HG02973 (cell line): ENCODE data around the gene AP3M1.
"Not testable (repeated sequence)": the region's sequence is repeated elsewhere in the genome, so short reads cannot be mapped to it uniquely, and the experiment has no call there.

ENCODE experiments used
- ATAC-seq: cut with Tn5 transposase; IDR thresholded peaks from one replicate; pipeline ENCODE4 v1.9.1; 2021; ENCODE audit warnings: moderate library complexity; ENCODE audit not compliant: unreplicated experiment

AP3M1 gene, protein sequence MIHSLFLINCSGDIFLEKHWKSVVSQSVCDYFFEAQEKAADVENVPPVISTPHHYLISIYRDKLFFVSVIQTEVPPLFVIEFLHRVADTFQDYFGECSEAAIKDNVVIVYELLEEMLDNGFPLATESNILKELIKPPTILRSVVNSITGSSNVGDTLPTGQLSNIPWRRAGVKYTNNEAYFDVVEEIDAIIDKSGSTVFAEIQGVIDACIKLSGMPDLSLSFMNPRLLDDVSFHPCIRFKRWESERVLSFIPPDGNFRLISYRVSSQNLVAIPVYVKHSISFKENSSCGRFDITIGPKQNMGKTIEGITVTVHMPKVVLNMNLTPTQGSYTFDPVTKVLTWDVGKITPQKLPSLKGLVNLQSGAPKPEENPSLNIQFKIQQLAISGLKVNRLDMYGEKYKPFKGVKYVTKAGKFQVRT

DNA sequence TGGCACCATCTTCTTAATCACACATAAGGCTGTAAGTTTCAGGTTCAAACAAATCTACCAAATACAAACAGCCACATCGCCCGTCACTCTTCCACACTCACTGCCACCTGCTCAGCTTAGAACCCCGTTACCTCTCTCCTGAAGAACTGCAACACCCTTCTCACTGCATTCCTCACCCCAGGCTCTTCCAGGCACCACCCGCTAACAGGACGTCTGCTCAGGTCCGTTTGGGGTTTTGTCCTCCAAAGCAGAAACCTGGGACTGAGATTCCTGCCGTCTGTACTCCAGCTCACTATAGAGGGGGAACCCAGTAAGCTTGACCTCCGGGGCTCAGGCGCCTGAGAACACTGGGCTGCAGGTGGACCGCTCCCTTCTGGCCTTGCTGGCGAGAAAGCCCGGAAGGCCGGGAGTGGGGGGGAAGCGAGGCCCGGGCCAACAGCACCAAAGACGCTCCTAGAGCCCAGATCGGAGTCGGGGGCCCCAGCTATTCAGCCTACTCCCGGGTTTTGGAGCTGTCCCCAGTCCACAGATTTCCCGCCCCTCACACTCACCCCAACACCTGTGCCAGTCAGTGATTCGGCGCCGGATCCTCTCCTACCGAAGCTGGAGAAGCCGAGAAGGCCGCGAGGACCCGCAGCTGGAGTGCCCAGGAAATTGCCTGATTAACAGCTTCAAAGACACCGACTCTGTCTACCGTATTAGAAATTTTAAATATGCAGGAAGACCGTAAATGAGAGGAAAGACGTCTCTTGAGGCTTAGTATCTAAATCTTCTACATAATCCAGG is at the start of gene AP3M1:
TSS of gene AP3M1 (minus strand) at position 625 of the 786 bp plus-strand sequence. CDS start 12,449 bp downstream, outside the sequence.
- peak; percentile 34 for ATAC-seq

DNA sequence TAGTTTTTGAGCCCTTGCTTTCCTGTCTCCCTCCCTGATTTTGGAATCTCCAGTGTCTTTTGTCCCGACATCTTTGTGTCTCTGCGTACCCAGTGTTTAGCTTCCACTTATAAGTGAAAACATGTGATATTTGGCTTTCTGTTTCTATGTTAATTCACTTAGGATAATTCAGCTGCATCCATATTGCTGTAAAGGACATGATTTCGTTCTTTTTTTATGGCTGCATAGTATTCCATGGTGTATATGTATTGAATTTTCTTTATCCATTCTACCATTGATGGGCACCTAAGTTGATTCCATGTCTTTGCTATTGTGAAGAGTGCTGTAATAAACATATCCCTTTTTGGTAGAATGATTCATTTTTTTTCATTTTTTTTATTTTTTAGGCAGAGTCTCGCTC is 48.7 kb upstream of the AP3M1 start:
- ATAC-seq = no peak

DNA sequence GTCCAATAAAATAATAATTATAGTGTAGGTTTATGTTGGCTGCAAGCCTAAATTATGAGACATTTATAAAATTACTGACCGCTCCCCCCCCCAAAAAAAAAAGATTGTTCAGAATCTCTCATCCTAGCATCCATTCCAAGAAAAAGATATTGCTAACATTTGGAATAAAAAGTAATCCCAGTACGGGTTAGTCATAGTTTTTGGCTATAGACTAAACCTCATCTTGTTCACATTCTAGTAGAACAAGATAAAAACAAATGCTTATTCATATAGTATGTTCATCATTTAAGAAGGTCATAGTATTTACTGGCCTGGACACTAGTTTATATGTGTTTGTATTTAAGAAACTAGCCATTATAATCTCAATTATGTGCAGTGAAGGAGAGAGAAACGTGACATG is 44.4 kb upstream of the AP3M1 start:
- ATAC-seq = no peak

DNA sequence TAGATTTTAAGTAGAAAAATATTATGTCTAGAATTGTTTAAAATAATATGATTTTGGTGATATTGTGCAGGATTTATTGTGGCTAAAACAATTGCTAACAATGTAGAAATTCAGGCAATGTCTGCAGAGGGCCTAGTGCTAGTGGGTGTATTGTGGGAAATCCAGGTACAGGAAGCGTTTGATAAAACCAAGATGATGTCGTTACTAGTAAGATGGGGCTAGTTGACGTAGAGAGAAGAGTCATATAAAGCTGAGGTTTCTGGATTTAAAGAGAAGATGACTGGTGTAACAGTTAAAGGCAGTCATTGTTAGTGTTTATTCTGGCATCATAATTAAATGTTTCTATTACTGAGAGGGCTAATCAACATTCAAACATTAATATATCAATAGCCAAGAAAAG is 43.9 kb upstream of the AP3M1 start:
- ATAC-seq = no peak

DNA sequence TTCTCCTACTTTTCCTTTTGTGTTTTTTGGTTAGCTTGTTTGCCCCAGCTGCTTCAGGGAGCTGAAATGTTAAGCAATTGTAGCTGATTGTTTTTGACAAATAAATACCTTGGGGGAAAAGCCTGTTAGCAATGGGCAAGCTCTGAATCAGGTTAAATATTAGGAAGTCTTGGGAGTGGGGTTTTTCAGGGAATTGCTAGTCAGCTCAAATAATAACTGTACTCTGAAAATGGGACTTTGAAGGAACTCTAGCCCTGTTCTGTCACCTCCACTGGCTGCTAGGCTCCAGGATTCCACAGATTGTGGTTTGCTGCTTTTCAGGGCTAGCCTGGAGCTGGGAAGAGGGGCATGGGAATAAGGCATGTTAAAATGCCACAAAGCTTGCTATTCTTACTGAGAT is 39.9 kb upstream of the AP3M1 start:
- no peak for ATAC-seq

DNA sequence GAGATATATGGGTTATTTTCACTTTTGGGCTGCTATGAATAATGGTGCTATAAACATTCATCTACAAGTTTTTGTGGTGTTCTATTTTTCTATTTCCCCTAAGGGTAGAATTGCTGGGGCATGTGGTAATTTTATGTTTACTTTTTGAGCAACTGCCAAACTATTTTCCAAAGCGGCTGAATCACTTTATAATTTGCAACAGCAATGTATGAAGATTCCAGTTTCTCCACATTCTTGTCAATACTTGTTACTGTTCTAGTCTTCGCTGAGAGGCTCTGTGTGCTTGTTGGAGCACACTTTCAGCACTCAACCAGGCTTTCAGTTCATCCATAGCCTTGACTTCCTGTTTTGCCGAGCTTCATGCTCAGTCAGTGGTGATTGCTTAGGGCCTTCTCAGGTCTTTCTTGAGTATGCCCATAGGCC is 39.4 kb upstream of the AP3M1 start:
- ATAC-seq = peak; percentile 69

DNA sequence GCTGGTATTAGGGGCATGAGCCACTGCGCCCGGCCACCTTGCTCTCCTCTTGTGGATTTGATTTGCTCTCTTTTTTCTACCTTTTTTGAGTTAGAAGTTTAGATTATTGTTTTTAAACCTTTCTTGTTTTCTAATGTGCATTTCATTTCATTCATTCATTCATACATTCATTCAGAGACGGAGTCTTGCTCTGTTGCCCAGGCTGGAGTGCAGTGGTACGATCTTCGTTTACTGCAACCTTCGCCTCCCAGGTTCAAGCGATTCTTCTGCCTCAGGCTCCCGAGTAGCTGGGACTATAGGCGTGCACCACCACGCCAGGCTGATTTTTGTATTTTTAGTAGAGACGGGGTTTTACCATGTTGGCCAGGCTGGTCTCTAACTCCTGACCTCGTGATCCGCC is 38.0 kb upstream of the AP3M1 start:
- not testable (repeated sequence) for ATAC-seq

DNA sequence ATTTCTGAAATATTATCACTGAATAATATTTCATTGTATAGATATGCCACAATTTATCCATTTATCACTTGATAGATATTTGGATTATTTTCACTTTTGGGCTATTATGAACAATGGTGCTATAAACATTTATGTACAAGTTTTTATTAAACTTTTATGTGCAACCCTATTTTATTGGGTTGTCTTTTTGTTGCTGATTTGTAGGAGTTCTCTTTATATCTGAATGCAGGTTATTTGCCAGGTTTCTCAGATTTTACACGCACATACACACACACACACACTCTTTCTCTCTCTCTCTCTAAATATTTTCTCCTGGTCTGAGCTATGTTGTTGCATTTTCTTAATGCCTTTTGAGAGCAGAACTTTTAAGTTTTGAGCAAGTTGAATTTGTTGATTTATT is 36.6 kb upstream of the AP3M1 start:
- no peak for ATAC-seq

DNA sequence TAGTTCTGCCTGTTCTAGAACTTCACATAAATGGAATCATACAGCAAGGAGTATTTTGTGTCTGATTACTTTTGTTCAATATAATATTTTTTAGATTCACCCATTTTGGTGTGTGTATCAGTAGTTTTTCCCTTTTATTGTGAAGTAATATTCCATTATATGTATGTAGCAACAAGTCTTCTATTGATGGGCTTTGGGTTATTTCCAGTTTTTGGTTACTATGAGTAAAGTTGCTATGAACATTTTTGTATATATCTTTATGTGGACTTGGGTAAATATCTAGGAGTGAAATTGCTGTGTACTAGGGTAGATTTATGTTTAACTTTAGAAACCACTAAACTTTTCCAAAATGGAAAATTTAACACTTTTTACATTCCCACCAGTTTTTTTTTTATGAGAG is 36.0 kb upstream of the AP3M1 start:
- no peak for ATAC-seq

DNA sequence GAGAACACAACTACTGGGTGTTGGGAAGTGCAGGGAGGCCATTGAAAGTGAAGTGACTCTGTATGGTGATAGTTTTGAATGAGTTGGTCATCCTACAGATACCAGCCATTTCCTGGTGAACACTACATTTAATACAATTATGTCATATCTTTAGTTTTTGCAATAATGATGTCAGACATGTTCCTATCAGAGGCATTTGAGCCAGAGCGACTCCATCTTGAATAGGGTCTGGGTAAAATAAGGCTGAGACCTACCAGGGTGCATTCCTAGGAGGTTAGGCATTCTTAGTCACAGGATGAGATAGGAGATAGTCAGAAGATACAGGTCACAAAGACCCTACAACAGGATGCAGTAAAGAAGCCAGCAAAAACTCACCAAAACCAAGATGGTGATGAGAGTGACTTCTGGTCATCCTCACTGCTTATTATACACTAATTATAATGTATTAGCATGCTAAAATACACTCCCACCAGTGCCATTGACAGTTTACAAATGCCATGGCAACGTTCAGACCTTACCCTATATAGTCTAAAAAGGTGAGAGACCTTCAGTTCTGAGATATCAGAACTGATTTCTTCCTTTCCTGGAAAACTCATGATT is 28.6 kb upstream of the AP3M1 start:
- ATAC-seq = no peak

DNA sequence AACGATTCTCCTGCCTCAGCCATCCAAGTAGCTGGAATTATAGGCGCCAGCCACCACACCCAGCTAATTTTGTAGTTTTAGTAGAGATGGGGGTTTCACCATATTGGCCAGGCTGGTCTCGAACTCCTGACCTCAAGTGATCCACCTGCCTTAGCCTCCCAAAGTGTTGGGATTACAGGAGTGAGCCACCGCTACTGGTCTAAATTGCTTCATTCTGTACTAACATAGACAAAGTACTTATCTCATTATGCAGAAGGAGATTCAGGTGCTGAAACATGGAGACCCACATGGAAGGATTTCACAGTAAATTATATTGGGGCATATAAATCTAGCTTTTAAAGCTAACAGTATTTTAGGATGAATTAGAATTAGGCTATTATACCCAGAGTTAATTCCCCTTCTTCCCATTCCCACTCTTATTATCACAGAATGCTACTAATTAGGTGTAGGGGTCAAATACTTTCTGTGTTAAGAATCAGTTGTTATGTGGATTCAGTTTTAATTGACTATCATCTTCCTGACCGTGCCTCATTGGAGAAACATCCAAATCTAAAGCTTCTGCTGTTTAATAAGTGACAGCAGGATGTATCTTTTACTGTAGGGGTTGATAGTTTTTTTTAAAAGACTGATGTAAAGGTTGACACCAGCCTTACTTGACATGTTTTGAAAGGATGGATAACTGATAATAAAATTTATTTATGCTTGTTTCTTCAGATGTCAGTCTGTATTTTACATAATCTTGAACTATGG is 27.6 kb upstream of the AP3M1 start:
- ATAC-seq = no peak

DNA sequence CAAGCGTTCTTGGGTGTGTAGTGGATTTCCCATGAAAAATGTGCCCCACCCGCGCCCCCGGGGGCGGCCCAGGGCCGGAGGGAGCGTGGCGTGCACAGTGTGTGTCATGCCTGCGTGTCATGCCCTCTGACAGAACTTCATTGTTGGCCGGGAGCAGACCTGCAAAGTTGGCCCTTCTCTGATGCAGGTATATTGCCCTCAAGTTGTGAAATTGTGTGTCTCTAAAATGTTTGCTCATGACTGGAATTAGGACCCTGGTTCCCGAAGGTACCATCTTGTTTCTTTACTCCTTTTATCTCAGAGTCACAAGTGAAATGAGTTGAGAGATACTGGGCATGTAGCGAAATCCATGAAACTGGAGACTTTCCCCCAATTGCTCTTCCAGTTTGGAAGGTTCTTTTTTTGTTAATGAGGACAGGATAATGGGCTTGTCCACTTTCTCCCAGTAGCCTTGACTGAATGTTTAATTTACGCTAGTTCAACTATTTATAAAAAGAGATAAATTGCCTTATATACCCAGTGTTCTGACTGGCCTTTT is 26.6 kb upstream of the AP3M1 start:
- peak; percentile 2 for ATAC-seq

DNA sequence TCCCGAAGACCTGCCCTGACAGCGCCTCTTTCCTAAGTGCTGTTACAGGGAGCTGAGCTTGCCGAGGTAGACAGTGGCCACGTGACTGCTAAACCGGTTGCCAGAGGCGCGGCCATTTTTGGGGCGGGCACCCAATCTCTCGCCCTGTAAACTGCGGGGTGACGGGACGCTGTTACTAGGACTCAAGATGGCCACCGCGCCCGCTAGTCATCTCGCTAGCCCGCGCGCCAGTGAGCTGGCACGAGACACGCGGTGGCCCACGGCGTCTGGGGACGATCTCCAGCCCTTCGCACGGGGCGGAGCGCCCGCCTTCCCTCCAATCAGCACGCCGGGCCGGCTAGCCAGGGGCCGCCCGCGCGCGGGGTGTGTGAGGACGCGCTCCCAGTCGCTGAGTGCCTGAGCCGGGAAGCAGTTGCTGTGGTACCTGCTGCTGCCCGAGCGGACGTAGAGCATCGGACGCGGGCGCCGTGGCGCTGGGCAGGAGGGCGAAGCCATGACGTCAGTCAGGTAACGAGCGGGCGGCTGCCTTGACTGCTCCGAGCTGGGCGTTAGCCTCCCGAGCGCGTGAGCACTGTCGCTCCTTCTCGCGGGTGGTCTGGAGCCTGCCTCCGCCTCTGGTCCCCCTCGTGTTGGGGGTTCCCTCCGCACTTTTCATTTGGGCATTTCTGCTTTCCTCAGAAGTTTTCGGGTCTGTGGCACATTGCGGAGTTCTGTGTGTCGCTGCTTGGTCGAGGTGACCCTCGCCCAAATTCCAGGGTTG is 25.9 kb upstream of the AP3M1 start:
- peak; percentile 91 for ATAC-seq

DNA sequence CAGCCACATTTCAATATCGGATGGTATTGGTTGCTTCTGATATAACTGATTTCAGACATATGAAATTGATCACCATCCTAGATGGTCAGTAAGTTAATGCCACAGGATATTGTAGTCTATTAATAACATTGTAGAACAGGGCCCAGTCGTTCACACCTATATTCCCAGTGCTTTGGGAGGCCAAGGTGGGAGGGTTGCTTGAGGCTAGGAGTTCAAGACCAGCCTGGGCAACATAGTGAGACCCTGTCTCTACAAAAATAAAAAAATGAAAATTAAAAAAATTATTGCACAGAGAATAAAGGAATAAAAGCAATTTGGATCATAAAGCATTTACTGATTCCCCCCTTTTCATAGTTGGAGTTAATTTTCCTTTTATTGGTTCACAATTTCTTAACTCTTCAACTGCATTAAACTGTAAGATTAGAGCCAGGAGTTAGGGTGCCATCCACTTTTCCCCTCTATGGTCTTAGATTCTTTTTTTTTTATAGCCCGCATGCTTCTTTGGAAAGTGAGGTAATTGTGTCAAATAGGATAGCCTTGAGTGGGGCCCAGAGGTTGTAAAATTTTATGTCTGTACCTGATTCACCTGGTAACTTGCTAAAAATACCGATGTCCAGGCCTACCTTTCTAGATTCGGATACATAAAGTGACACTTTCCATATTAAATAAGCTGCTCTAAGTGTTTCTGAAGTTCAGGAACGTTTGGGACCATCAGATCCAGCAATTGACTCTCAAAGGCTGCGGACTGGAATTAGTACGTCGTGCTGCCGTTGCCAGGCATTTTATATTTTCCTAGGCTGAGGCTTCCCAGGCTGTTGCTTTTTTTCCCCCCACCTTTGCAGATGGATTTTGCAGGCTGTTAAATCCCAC is 25.1 kb upstream of the AP3M1 start:
- ATAC-seq = no peak

DNA sequence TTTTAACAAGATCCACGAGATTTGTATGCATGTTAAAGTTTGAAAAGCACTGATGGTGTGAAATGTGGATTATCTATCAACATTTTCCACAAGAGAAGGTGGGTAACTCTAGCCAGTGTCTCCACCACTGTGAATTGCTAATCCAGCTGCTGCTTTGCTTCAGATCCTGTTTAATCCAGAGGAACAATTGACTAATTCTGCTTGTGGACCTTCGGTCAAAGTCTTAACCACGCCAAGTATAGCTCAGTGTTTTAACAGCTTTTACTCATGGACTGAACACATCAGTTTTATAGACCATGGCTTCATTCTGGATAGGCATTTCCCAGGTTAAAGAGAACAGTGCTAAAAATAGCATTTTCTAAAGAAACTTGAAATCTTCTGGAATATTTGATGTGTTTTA is 23.9 kb upstream of the AP3M1 start:
- ATAC-seq = no peak

DNA sequence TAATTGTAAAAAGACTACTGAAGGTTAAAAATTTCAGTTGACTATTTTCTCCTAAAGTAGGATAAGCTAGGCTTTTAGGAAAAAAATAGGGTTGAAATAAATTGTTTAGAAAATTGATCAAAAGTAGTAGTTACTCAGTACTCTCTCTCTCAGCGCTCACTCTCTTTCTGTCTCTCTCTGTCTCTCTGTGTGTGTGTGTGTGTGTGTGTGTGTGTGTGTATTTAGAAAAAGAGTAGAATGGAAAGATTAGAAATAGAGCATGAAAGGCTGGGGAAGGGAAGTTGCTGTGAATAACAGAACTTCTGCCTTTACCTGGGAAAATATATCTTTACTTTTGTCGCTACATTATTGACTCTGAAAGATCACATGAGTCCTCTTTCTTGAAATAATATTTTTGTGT is 21.0 kb upstream of the AP3M1 start:
- ATAC-seq = no peak

DNA sequence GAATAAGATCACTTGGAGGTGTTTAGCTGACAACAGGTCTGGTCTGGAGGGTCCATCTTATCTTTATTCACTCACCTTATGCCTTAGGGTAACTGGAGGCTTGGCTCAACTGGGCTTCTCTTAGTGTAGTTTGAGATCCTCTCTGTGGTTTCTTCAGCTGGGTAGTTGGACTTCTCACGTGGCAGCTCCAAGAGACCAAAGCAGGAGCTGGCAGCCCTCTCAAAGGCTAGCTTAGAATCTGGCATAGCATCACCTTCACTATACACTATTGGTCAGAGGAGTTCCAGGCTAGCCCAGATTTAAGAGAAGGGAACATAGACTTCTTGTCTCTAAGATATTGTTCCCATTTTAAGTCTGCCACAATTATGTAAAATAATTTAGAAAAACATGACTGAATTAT is 16.8 kb upstream of the AP3M1 start:
- ATAC-seq = no peak

DNA sequence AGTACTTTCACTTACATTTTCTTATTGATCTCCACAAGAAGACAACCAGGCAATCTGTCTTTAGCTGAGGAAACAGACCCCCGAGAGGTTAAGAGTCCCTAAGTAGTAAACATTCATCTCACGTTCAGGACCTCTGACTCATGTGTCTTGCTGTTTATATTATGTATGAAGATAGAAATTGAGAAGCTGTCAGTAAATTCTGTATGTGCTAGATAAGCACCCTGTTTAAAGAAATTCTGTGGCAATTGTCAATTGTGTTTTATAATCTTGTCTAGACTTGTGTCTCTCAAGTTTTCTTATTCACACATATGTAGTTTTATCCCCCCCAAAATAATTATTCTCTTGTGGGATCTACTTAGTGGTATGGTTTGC is 14.9 kb upstream of the AP3M1 start:
- no peak for ATAC-seq
